OCI-LY1 (cell line): ENCODE measurements around the gene E4F1.

Source experiments
- EZH2 ChIP-seq: fragments of 200-600 bp; sonication (generic), shearing (Covaris generic); IDR thresholded peaks from 2 replicates; pipeline ENCODE4 v1.8.0; 2017; ENCODE audit warnings: borderline replicate concordance, mixed run types, mild to moderate bottlenecking, antibody characterized with exemption, low read length, moderate library complexity, mixed read lengths
- TF ChIP-seq, protein P1 (sequence below): fragments of 200-600 bp; sonication (generic), shearing (Covaris generic); IDR thresholded peaks from 2 replicates; pipeline ENCODE4 v1.5.1; 2017; ENCODE audit warnings: mild to moderate bottlenecking, antibody characterized with exemption, low read length, moderate library complexity, mixed read lengths

DNA sequence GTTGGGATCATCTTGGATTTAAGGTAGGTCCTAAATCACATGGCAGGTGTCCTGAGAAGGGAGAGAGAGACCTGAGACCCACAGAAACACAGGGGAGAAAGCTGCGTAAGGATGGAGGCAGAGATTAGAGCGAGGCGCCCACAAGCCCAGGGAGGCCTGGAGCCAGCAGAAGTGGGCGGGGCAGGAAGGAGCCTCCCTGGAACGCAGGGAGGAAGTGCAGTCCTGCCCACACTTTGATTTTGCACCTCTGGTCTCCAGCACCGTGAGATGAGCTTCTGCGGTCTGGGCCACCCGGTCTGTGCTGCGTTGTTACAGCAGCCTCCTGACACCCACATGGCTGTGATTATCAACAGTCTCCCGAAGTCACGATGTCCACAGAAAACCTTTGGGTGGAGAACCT is 19.2 kb downstream of the E4F1 start:
- TF ChIP-seq, protein P1, sequence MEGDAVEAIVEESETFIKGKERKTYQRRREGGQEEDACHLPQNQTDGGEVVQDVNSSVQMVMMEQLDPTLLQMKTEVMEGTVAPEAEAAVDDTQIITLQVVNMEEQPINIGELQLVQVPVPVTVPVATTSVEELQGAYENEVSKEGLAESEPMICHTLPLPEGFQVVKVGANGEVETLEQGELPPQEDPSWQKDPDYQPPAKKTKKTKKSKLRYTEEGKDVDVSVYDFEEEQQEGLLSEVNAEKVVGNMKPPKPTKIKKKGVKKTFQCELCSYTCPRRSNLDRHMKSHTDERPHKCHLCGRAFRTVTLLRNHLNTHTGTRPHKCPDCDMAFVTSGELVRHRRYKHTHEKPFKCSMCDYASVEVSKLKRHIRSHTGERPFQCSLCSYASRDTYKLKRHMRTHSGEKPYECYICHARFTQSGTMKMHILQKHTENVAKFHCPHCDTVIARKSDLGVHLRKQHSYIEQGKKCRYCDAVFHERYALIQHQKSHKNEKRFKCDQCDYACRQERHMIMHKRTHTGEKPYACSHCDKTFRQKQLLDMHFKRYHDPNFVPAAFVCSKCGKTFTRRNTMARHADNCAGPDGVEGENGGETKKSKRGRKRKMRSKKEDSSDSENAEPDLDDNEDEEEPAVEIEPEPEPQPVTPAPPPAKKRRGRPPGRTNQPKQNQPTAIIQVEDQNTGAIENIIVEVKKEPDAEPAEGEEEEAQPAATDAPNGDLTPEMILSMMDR: no peak
- TF ChIP-seq EZH2: no peak
